ENCODE measurements around the gene HSBP1L1.

Gene HSBP1L1

DNA sequence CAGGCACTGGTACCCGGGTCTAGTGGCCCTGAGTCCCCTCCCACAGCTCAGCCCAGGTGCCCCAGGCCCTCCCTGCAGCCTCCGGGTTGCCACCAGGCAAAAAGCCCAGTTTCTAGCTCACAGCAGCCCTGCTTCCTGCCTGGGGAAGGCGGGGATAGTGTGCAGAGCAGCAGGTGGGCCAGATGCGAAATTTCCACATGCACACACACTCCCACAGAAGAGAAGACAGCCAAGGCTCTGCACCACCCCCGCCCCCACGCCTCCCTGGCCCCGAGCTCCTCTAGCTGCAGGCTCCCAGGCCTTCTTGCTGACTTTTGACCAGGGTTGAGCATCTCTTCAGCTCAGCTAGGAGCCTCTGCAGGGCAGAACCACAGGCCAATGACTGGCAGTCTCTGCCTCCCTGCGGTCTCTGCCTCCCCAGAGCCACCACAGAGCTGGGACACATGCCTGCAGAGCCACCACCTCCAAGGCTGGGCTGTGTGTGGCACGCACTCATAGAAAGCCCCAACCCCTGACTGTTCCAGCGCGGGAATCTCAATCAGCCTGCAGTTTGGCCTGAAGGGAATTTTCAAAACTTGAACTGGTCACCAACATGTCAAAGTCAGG lies 20.2 kb upstream of the HSBP1L1 start:
- no peak overlapping the region for H2AK5ac ChIP-seq (ENCODE audit: low read length, severe bottlenecking)
- no peak overlapping the region for H3K18ac ChIP-seq (ENCODE audit: low read depth in 1 of 2, low read length in 2 of 2)
- no peak overlapping the region for H2BK12ac ChIP-seq (ENCODE audit: low read length in 2 of 2)
- no peak overlapping the region for H3K14ac ChIP-seq (ENCODE audit: low read length in 2 of 2)
- no peak overlapping the region for H4K91ac ChIP-seq (ENCODE audit: low read length)
- no peak overlapping the region for H3K4me2 ChIP-seq (ENCODE audit: low read length, poor library complexity, severe bottlenecking)
- no peak overlapping the region for H2BK120ac ChIP-seq (ENCODE audit: low read depth, low read length)
- H2BK15ac ChIP-seq (ENCODE audit: low read depth, poor library complexity, severe bottlenecking): no peak overlapping the region
- no peak overlapping the region for H2BK5ac ChIP-seq (ENCODE audit: low read depth, low read length, poor library complexity, severe bottlenecking)
- no peaks in the 10 kb centered on the region for H3K9me3 ChIP-seq (ENCODE audit: control insufficient read depth, low read length)
- no peak overlapping the region for H2AFZ ChIP-seq (ENCODE audit: low read depth, low read length)
- no peak overlapping the region for H4K8ac ChIP-seq (ENCODE audit: low read length)
- no peak overlapping the region for H3K9ac ChIP-seq (ENCODE audit: low read length)
- H3K23ac ChIP-seq (ENCODE audit: low read length in 2 of 2): no peak overlapping the region
- no peak overlapping the region for H3K27ac ChIP-seq (ENCODE audit: low read length, poor library complexity, severe bottlenecking)
- H3K4me3 ChIP-seq (ENCODE audit: insufficient read depth in 1 of 2, low read depth in 1 of 2, low read length in 2 of 2): no peak overlapping the region
- no peak overlapping the region for H3K4ac ChIP-seq (ENCODE audit: low read depth in 1 of 2, low read length in 2 of 2)
- peaks cover 53% of the 10 kb centered on the region for H3K79me1 ChIP-seq (replicated peaks; ENCODE audit: low read length, poor library complexity, severe bottlenecking)
- H3K27me3 ChIP-seq (ENCODE audit: control insufficient read depth in 1 of 2, insufficient read depth in 1 of 2, low read length in 2 of 2): no peaks in the 10 kb centered on the region
- no peak for DNase-seq
- 85% methylated on average over 11 of the region's 11 CpGs for WGBS
- peaks cover 48 to 59% of the 10 kb centered on the region in 2 experiments for H3K36me3 ChIP-seq (ENCODE audit: control insufficient read depth in 1 of 2, insufficient read depth in 2 of 2, low read depth in 1 of 2, low read length in 2 of 2)
- H3K4me1 ChIP-seq (ENCODE audit: control insufficient read depth, insufficient read depth, low read depth, low read length): peaks cover 20% of the 10 kb centered on the region

DNA sequence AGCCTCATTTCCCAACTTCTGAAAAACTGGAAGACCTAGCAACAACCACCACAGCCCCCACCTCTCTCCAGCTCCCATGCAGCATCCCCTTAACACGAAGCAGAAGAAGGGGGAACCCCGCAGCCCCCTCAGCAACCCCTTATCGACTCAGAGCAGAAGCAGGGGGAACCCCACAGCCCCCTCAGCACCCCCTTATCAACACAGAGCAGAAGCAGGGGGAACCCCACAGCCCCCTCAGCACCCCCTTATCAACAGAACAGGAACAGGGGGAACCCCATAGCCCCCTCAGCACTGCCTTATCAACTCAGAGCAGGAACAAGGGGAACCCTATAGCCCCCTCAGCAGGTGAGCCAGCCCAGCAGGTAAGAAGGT lies 19.7 kb upstream of the HSBP1L1 start:
- Histone ChIP-seq H3K4me1 (ENCODE audit: control insufficient read depth, insufficient read depth, low read depth, low read length) (peaks cover 21% of the 10 kb centered on the region), H4K8ac (ENCODE audit: low read length) (no peak overlapping the region), H3K4ac (ENCODE audit: low read depth in 1 of 2, low read length in 2 of 2) (no peak overlapping the region), H3K27ac (ENCODE audit: low read length, poor library complexity, severe bottlenecking) (no peak overlapping the region), H2BK5ac (ENCODE audit: low read depth, low read length, poor library complexity, severe bottlenecking) (no peak overlapping the region), H3K18ac (ENCODE audit: low read depth in 1 of 2, low read length in 2 of 2) (no peak overlapping the region), H3K36me3 (ENCODE audit: control insufficient read depth in 1 of 2, insufficient read depth in 2 of 2, low read depth in 1 of 2, low read length in 2 of 2) (peaks cover 46 to 59% of the 10 kb centered on the region in 2 experiments), H3K27me3 (ENCODE audit: control insufficient read depth in 1 of 2, insufficient read depth in 1 of 2, low read length in 2 of 2) (no peaks in the 10 kb centered on the region), H3K9me3 (ENCODE audit: control insufficient read depth, low read length) (no peaks in the 10 kb centered on the region), H2BK120ac (ENCODE audit: low read depth, low read length) (no peak overlapping the region), H3K79me1 (replicated peaks; ENCODE audit: low read length, poor library complexity, severe bottlenecking) (peaks cover 54% of the 10 kb centered on the region), H3K4me2 (ENCODE audit: low read length, poor library complexity, severe bottlenecking) (no peak overlapping the region), H3K4me3 (ENCODE audit: insufficient read depth in 1 of 2, low read depth in 1 of 2, low read length in 2 of 2) (no peak overlapping the region), H4K91ac (ENCODE audit: low read length) (no peak overlapping the region), H3K23ac (ENCODE audit: low read length in 2 of 2) (no peak overlapping the region), H3K14ac (ENCODE audit: low read length in 2 of 2) (no peak overlapping the region), H2BK12ac (ENCODE audit: low read length in 2 of 2) (no peak overlapping the region), H2AFZ (ENCODE audit: low read depth, low read length) (no peak overlapping the region), H2BK15ac (ENCODE audit: low read depth, poor library complexity, severe bottlenecking) (peak overlapping the region; percentile 68), H2AK5ac (ENCODE audit: low read length, severe bottlenecking) (no peak overlapping the region), H3K9ac (ENCODE audit: low read length) (no peak overlapping the region)
- DNase-seq: no peak
- 83% methylated on average over 1 of the region's 3 CpGs for WGBS

DNA sequence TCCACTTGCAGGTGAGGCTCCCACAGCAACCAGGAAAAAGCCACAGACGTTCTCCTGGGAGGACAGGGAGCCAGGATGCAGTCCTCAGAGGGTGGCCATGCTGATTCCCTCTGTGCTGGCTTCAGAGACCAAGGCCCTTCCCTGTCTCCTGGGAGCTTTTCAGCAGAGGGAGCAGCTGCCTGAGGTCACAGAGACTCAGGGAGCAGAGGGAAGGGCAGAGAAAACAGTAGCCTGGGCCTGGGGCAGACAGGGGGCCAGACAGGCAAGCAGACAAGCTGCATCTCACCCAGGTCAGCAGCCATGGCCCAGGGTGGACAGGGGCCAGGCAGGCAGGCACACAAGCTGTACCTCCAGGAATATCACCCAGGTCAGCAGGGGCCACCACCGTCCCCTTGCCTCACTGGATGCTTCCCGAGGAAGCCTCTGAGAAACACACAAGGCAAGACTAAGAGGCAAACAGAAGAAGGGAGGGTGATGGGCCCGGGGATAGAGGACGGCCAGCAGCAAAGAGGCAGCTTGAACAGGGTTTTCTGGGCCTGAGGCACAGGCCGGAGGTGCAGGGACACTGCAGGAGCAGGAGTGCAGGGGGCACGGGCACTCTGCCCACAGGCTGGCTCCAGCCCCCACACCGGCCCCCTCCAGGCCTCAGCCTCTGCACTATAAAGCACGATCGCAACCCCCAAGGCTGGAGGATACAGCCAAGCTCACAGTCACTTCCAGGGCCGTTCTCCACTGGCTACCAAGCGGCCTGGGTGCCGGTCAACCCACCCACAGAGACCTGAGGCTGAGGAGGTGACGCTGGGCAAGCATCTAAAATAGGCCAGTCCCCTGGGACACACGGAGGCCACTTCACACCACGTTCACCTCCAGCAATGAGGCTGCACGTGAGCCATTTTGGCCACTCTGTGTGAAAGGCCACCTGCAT lies 19.1 kb upstream of the HSBP1L1 start:
- peak overlapping the region in 1 of 2 experiments; percentile 35 for H3K23ac ChIP-seq (ENCODE audit: low read length in 2 of 2)
- H3K18ac ChIP-seq (ENCODE audit: low read depth in 1 of 2, low read length in 2 of 2): no peak overlapping the region
- H2BK120ac ChIP-seq (ENCODE audit: low read depth, low read length): no peak overlapping the region
- H3K4me2 ChIP-seq (ENCODE audit: low read length, poor library complexity, severe bottlenecking): no peak overlapping the region
- no peak overlapping the region for H3K4ac ChIP-seq (ENCODE audit: low read depth in 1 of 2, low read length in 2 of 2)
- peaks cover 57% of the 10 kb centered on the region for H3K79me1 ChIP-seq (replicated peaks; ENCODE audit: low read length, poor library complexity, severe bottlenecking)
- no peak overlapping the region for H3K14ac ChIP-seq (ENCODE audit: low read length in 2 of 2)
- no peak overlapping the region for H2BK12ac ChIP-seq (ENCODE audit: low read length in 2 of 2)
- peak overlapping the region; percentile 2 for H4K91ac ChIP-seq (ENCODE audit: low read length)
- H3K27me3 ChIP-seq (ENCODE audit: control insufficient read depth in 1 of 2, insufficient read depth in 1 of 2, low read length in 2 of 2): no peaks in the 10 kb centered on the region
- no peak for DNase-seq
- no peak overlapping the region for H3K27ac ChIP-seq (ENCODE audit: low read length, poor library complexity, severe bottlenecking)
- no peaks in the 10 kb centered on the region for H3K9me3 ChIP-seq (ENCODE audit: control insufficient read depth, low read length)
- no peak overlapping the region for H2BK5ac ChIP-seq (ENCODE audit: low read depth, low read length, poor library complexity, severe bottlenecking)
- no peak overlapping the region for H2AFZ ChIP-seq (ENCODE audit: low read depth, low read length)
- peaks cover 40 to 54% of the 10 kb centered on the region in 2 experiments for H3K36me3 ChIP-seq (ENCODE audit: control insufficient read depth in 1 of 2, insufficient read depth in 2 of 2, low read depth in 1 of 2, low read length in 2 of 2)
- no peak overlapping the region for H4K8ac ChIP-seq (ENCODE audit: low read length)
- 91% methylated on average over 17 of the region's 17 CpGs for WGBS
- H3K4me3 ChIP-seq (ENCODE audit: insufficient read depth in 1 of 2, low read depth in 1 of 2, low read length in 2 of 2): no peak overlapping the region
- H3K4me1 ChIP-seq (ENCODE audit: control insufficient read depth, insufficient read depth, low read depth, low read length): peaks cover 27% of the 10 kb centered on the region
- H2AK5ac ChIP-seq (ENCODE audit: low read length, severe bottlenecking): no peak overlapping the region
- no peak overlapping the region for H3K9ac ChIP-seq (ENCODE audit: low read length)
- H2BK15ac ChIP-seq (ENCODE audit: low read depth, poor library complexity, severe bottlenecking): peak overlapping the region; percentile 68

DNA sequence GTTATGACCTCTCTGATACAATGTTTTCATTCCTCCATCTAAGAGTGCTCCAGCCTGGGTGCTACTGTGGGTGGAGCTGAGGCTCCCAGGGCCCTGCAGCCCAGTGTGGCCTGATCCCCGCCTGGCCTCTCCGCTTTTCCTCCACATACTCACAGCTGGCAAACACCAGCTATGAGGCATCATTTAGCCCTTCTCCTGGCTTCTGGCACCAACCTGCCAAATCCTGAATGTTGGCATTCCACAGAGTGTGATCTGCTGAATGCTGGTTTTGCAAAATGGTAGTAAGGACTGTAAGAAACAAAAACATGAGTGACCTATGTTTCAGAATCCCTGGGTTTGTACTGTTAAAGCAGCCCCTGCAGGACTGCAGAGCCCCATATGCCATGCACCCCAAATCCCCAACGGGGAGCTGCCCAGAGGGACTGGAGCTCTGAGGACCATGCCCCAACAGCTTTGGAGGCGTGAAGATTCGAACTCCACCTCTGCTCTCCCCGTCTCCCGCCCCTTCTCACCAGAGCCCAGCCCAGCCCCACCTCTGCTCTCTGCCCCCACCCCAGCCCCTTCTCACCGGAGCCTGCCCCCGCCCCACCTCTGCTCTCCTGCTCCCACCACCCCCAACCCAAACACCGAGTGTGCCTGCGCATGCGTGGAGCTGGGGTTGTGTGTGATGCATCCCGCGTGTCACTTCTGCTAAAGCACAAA lies 17.2 kb upstream of the HSBP1L1 start:
- peaks cover 21 to 36% of the 10 kb centered on the region in 2 experiments for H3K36me3 ChIP-seq (ENCODE audit: control insufficient read depth in 1 of 2, insufficient read depth in 2 of 2, low read depth in 1 of 2, low read length in 2 of 2)
- no peak overlapping the region for H3K27ac ChIP-seq (ENCODE audit: low read length, poor library complexity, severe bottlenecking)
- H4K91ac ChIP-seq (ENCODE audit: low read length): no peak overlapping the region
- H3K4me2 ChIP-seq (ENCODE audit: low read length, poor library complexity, severe bottlenecking): no peak overlapping the region
- H4K8ac ChIP-seq (ENCODE audit: low read length): no peak overlapping the region
- no peaks in the 10 kb centered on the region for H3K9me3 ChIP-seq (ENCODE audit: control insufficient read depth, low read length)
- 93% methylated on average over 7 of the region's 14 CpGs for WGBS
- H3K9ac ChIP-seq (ENCODE audit: low read length): no peak overlapping the region
- no peak overlapping the region for H2AFZ ChIP-seq (ENCODE audit: low read depth, low read length)
- H2BK120ac ChIP-seq (ENCODE audit: low read depth, low read length): no peak overlapping the region
- no peak overlapping the region for H3K18ac ChIP-seq (ENCODE audit: low read depth in 1 of 2, low read length in 2 of 2)
- peaks cover 48% of the 10 kb centered on the region for H3K79me1 ChIP-seq (replicated peaks; ENCODE audit: low read length, poor library complexity, severe bottlenecking)
- peaks cover 37% of the 10 kb centered on the region for H3K4me1 ChIP-seq (ENCODE audit: control insufficient read depth, insufficient read depth, low read depth, low read length)
- no peak overlapping the region for H2BK15ac ChIP-seq (ENCODE audit: low read depth, poor library complexity, severe bottlenecking)
- H2BK12ac ChIP-seq (ENCODE audit: low read length in 2 of 2): no peak overlapping the region
- no peak for DNase-seq
- H3K4me3 ChIP-seq (ENCODE audit: insufficient read depth in 1 of 2, low read depth in 1 of 2, low read length in 2 of 2): no peak overlapping the region
- no peak overlapping the region for H3K4ac ChIP-seq (ENCODE audit: low read depth in 1 of 2, low read length in 2 of 2)
- no peak overlapping the region for H3K14ac ChIP-seq (ENCODE audit: low read length in 2 of 2)
- H3K23ac ChIP-seq (ENCODE audit: low read length in 2 of 2): no peak overlapping the region
- H2AK5ac ChIP-seq (ENCODE audit: low read length, severe bottlenecking): no peak overlapping the region
- no peak overlapping the region for H2BK5ac ChIP-seq (ENCODE audit: low read depth, low read length, poor library complexity, severe bottlenecking)
- H3K27me3 ChIP-seq (ENCODE audit: control insufficient read depth in 1 of 2, insufficient read depth in 1 of 2, low read length in 2 of 2): no peaks in the 10 kb centered on the region
